ENCODE measurements around the gene ST6GALNAC3.

The ST6GALNAC3 gene

GRCh38 chr1:76147917-76148316 lies 73.4 kb downstream of the ST6GALNAC3 start:
- DNase-seq: no peak

DNA sequence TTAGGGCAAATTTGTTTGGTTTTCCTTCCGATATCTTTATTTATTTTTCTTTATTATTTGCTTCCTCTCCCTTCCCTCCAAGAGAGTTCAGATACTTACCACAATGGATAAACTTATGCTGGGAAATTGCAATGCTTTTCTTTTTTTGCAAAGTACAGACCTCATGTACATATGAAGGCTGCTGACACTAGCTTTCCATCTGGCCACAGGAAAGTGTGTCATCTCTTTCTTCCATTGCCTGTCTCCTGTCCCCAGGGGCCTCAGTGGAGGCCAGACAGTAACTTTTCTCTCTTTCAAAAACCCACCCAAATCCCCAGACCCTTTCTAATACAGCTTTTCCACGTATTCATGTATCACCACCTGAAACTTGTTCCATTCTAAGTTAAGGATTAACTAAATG lies 73.9 kb downstream of the ST6GALNAC3 start:
- DNase-seq: no peak

GRCh38 chr1:76153841-76154205 lies 79.3 kb downstream of the ST6GALNAC3 start:
- no peak for DNase-seq

DNA sequence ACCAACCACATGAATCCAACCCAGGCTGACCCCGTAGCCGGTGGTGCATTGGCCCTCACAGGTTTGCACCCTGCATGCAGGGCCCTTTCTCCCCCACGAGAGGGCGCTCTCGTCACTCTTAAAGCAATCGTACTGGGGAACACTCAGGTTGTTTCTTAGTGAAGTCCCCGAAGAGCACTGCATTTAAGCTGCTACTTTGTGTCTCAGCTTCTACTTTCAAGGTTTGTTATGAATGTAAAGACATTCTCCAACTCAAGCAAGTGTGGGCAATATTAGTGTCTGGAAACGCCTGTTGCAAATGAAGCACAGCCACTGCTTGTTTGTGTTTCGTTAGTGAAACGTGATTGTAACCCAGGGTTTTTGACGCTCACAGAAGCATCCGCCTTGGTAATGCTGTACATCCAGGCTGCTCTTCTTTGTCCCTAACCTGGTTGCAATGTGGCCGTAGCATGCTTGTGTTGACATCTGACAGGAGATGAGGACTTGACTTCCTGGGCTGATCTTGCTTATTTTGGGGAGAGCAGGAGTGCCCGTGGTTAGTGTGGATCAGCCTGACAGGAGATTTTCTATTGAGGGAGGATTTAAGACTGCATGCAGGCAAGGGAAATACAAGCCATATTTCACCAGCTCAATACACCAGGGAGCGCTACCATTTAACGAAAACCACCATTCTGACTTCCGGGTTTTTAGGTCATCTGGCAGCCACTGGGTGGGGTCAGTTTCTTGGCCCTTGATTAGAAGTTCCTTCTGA lies 79.8 kb downstream of the ST6GALNAC3 start:
- DNase-seq: peak; percentile 76 to 80

DNA sequence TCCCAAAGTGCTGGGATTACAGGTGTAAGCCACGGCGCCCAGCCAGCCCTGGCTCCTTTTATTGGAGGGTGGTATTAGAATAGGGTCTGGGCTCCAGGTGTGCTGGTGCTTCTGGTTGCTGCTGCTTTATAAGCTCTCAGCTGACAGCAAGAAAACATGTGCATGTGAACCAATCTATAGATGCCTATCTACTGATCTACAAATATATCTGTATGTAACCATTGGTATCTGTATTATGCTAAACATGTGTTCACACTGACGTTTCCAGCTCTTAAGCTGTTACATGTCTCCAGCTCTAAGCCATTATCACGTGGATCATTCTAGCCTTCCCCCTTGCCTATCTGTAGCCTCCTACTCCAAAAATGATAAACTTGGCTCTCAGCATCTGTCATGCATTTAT lies 82.4 kb downstream of the ST6GALNAC3 start:
- no peak for DNase-seq

GRCh38 chr1:76158126-76158525 lies 83.6 kb downstream of the ST6GALNAC3 start:
- no peak for DNase-seq

GRCh38 chr1:76160225-76160624 lies 85.7 kb downstream of the ST6GALNAC3 start:
- no peak for DNase-seq

DNA sequence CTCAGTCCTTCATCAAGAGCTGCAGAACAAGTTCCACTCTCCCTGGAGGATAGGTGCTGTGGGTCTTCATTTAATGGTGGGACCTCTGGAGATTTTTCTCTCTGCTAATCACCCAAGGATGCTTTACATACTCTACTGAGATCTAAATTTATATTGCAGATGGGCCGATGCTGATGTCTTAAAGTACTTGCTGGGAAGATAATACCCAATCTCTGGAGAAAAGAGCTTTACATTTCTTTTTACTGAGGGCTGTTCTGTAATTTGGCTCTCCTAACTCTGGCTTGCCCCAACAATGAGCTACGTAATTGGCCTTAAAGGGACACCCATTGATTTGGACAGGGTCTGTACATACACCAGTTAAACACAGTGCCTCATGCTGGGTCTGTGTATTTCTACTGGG lies 86.9 kb downstream of the ST6GALNAC3 start:
- DNase-seq: no peak

DNA sequence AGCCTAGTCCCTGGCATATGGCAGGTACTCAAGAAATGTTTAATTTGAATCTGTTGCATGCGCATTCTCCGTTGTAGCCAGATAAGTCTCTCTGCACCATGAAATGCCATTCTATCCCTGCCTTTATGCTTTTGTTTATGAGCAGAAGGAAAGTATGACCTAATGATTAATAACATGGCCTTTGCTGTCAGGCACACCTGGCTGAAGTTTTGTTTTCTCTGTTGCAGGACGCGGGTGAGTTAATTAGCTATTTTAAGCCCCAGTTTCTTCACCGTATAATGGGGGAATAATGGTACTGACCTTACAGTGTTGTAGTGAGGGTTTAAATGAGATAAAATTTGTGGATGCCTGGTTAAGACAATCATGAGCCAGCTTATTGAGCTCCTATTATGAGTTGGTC lies 87.7 kb downstream of the ST6GALNAC3 start:
- DNase-seq: no peak

GRCh38 chr1:76164165-76164564 lies 89.6 kb downstream of the ST6GALNAC3 start:
- no peak for DNase-seq

GRCh38 chr1:76170084-76170483 lies 95.5 kb downstream of the ST6GALNAC3 start:
- DNase-seq: no peak

DNA sequence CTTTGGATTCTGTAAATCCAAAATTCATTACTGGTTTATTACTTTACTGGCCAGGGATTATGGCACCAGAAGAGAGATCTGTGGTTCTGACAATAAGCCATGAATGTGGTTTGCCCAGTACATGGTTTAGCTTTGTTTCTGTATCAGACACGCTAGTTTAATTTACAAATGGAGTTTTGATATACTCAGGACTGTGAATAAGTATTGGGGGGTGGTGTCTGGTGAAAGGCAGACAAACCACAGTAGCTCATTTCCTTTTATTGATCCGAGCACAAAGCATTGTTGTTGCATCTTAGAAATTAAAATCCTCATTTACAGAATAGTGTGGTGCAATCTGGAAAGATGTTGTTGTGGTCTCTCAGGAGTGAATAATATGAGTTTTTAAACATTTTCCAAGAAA lies 96.0 kb downstream of the ST6GALNAC3 start:
- no peak for DNase-seq

GRCh38 chr1:76176000-76176399 lies 101.5 kb downstream of the ST6GALNAC3 start:
- DNase-seq: peak in 1 of 2 donors; percentile 25

DNA sequence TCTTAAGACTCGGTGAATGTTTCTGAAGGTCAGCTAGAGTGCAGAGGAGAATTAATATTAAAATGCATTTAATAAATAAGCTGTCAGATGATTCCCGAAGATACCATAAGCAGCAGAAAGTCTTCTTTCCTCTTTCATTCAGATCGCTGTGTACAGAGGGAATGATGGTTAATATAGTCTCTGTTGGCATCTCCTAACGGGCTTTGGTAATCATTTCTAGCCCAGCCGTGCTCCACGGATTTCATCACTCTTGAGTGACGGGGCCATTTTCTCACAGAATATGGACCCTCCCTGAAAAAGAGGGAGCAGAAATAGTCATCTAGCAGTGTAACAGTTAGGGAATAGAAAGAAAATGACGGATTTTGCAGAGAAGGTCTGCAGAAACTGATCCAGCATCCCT lies 103.1 kb downstream of the ST6GALNAC3 start:
- DNase-seq: no peak

- DNase-seq: no peak
Observed at GRCh38 chr1:76179219-76179698, 104.7 kb downstream of the ST6GALNAC3 start.

DNA sequence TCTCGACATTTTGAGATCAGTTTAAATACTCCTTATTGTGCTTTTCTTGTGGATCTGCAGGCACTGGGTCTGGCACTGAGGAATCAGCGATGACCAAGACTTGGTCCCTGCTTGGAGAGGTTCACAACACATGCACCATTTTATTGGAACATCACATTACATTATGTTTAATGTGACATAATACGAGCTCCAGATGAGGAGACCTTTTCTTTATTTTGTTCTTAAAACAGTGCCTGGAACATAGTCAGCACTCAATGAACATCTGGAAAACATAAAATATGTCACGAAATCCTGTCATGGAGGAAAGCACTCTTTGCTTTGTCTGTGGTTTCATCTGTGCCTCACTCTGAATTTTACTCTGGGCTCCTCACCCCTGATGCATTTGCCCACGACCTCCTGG lies 110.7 kb downstream of the ST6GALNAC3 start:
- DNase-seq: no peak

DNA sequence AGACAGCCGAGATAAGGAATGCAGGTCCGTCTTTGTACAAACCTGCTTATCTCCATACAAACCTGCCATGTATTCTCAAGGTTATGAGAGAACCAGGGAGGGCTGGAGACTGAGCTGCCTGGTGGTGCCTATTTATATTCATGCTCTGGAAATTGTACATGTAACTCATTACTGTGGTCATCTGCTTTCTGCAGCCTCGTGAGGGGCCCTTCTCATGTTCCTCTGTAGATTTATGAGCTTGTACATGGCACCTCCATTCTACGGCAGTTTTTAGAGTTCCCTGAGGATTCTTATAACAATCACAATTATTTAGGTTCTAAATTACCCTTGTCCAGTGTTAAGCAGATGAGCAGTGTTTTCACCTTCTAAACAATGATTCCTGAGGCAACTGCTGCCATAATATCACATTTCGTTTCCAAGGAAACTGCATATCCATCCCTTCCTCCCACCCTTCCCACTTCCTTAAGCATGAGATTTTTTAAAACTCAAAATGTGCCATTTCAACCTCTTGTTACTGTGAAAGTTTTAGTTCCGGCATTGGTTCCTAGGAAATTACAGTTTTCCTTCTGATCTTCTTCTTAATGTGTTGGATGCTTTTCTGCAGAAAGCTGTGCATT lies 112.1 kb downstream of the ST6GALNAC3 start:
- DNase-seq: no peak

- no peak for DNase-seq
Observed at GRCh38 chr1:76187436-76187835, 112.9 kb downstream of the ST6GALNAC3 start.

- DNase-seq: no peak
Observed at GRCh38 chr1:76189310-76189709, 114.8 kb downstream of the ST6GALNAC3 start.

DNA sequence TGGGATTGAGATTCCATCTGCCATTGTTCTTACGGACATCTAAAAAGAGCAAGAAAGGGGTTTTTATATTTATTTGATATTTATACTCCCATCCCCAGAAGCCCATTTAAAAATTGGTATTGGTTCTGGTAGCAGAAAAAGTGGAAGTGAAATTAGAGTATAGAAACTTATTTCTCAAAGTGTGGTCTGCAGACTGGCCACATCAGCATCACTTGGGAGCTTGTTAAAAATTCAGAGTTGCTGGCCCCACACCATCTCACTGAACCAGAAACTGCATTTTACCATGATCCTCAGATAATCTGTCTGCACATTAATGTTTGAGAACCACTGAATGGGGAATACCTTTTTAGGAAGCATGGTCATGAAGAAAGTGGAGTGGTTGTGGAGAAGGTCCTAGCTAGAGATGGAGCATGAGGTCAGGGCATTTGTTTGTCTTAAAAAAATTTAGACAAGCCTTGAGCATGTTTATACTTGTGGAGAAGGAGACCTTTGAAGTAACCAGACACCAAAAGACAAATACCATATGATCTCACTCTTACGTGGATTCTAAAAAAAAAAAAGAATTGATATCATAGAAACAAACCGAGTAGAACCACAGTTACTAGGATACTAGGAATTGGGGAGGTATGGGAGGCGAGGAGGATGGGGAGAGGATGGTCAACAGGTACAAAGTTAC lies 116.3 kb downstream of the ST6GALNAC3 start:
- DNase-seq: no peak

DNA sequence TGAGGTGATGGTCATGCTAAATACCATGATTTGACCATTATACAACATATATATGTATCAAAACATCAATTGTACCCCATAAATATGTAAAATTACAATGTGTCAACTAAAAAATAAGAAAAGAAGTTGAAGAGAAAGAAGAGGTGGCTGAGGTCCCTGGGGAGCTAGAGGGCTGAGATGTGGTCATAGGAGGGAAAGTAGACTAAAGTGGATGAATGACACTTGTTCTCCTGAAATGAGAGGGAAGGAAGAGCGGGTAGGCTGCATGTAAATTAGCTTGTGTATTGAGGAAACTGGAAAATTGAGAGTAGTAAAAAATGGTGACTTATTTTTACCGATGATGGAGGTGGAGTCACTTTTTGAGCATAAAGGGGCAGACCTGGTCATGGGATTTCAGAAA lies 117.0 kb downstream of the ST6GALNAC3 start:
- DNase-seq: no peak

GRCh38 chr1:76198452-76198851 lies 123.9 kb downstream of the ST6GALNAC3 start:
- DNase-seq: no peak

- no peak for DNase-seq
Observed at GRCh38 chr1:76202670-76203069, 128.1 kb downstream of the ST6GALNAC3 start.

DNA sequence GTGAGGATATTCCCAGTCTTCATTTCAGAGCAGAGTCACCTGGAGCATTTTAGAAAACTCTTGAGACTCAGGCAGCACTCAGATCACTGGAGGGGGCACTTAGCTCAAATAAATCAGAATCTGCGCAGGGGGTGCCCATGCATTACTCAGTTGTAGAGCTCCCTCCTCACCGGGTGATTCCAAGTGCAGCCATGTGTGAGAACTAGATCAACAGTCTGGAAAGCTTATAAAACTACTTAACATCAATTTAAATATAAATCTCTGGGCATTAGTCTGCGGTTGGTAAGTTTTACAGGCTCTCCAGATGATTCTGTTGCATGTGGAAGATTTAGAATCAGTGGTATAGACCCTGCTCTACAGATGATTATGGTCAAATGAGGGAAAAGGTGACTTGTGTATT lies 128.6 kb downstream of the ST6GALNAC3 start:
- DNase-seq: no peak

Measured in stimulated activated CD4-positive, alpha-beta T cell treated with anti-CD3 and anti-CD28 coated beads, Interleukin-2, amount 100 ng/mL, for 48 hours (primary cell).